Stimulated activated CD4-positive, alpha-beta T cell treated with anti-CD3 and anti-CD28 coated beads, Interleukin-12 subunit alpha, Interleukin-12 subunit beta, amount 100 ng/mL, for 24 hours (primary cell): ENCODE data around the gene CFAP299.

ENCODE experiments used
- DNase-seq, 2 experiments: peaks; one replicate each; pipeline ENCODE4 v3.0.0-alpha.2; 2020; ENCODE audit warnings: low read depth in 2 of 2

The CFAP299 gene

DNA sequence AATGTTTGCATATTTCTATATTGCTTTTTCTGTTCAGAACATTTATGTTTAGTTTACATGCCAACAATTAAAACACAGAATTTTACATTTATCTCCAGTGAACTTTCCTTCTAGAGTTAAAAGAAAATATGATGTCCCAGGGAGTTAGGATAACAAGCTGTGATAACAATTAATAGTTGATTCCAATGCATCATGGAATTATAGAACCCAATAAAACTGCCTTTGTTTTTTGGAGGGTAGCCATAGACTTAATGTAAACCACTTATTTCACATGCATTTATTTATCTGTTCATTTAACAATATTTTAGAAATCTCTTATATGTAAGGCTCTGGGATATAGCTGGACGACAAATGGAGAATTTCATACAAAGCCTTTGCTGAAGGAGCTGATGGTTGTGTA is 180.0 kb downstream of the CFAP299 start:
- no peak for DNase-seq

DNA sequence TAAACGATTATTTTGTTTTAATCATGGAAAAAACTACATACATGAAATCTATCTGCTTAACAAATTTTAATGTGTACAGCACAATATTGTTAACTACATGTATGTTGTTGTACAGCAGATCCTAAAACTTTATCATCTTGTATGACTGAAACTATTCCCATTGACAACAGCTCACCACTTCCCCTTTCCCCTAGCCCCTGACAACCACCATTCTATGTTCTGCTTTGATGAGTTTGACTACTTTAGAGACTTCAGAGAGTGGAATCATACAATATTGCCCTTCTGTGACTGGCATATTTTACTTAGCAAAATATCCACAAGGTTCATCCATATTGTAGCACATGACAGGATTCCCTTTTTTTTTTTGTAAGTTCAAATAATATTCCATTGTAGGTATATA is 185.9 kb downstream of the CFAP299 start:
- DNase-seq = no peak

DNA sequence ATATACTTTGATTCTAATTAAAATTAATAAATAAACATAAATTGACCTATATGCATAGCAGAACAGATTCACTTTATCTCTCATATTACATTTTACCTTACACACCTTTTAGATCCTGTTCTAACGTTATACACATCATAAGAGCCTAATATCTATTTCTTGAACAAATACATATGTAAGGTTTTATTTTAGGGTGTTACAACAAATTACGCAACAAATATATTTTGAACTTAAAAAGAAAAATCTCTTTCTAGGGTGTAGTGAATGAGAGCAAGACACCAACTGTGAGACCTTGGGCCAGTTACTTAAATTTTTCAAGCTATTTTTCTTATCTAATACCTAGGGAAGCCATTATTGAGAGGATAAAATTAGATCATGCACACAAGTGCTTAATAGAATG is 191.2 kb downstream of the CFAP299 start:
- DNase-seq = no peak

DNA sequence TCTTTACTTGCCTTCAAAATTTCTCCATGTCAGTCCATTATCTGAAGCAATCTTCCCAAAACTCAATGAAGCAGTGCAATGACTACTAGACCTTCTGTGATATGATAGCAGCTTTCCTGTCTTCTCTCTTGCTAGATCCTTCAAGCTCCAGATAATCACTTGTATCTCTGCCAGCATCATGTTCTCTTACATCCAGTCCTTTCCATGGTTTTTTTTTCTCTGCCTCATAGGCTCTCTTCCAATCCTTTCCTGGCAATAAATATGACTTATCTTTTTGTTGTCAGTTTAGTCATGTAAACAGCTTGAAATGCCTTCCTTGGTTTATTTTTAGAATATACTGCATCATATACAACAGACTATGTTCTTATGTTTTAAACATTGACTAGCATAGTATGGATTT is 193.5 kb downstream of the CFAP299 start:
- no peak for DNase-seq

DNA sequence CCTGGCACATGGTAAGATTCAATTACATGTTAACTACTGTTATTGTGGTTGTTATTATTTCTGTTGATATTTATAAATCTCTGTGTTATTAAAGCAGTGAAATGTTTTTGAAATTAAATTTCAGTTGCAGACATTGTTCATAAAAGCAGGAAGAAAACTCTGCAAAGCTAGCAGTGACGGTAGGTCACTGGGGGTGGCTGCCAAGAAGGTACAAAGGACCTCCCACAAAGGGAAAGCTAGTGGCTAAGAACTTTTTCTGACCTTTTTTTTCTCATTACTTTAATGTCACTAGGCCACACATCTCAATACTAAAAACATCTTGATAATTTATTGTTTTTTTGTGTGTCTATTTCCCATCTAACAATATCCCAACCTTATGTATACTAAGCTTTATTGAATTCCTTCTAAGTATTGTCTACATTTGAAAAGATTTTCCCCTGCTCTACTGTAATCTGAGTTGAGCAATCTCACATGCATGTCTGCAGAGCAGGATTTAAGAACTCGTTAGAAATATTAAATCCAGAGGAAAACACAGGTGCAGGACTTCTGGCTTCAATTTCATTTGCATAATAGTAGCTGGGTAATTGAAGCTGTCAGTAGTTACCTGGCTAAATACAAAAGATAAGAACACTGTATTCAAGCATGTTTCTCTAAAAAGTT is 197.3 kb downstream of the CFAP299 start:
- DNase-seq = no peak

DNA sequence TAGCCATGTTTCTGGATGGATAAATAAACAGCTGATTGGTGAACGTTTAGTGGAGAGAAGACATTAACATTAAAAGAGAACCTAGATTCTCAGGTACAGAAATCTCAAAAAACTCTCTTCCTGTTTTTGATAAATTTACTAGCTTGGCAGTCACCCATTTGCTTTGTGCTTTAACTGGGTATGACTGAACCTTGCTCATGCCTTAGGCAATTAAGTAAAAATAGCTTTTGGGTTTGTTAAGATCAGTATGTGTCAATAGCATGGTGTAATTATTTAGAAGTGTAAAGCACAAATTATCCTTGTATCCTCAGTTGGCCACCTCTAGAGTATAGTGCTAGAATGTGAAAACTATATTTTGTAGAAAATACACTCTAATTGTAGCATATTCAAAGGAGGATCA is 200.0 kb downstream of the CFAP299 start:
- DNase-seq = no peak

DNA sequence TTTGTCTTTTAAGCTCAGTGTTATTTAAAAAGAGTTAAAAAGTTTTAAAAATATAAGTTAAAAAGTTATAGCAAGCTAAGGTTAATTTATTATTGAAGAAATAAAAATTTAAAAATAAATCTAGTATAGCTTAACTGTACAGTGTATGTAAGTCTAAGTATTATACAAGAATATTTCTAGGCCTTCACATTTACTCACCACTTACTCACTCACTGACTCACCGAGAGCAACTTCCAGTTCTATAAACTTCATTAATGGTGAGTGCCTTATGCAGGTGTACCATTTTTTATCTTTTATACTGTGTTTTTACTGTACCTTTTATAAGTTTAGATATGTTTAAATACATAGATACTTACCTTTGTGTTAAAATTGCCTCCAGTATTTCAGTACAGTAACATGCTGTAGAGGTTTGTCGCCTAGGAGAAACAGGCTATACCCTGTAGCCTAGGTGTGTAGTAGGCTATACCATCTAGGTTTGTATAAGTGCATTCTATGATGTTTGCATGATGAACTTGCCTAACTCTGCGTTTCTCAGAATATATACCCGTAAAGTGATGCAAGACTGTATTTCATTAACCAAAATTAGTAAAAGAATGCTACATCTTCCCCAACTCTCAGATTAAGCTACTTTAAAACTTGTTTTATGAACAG is 202.9 kb downstream of the CFAP299 start:
- no peak for DNase-seq

DNA sequence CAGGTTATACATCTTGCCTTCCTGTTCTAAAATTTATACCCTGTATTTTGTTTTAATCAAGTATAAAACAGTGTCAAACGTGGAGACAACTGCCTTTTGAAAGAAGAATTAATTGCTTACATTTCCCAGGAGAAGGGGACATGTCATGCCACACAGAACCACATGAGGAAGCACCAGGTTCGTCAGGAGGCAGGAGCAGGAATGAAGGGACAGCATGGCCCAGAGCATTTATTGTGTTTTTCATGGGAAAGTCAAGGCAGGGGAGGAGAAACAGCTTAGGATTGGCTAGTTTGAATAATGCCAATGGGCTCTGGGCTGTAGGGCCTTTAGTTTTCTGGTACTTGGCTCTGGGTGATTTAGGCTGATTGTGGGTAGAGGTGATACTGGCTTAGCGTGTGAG is 203.7 kb downstream of the CFAP299 start:
- no peak for DNase-seq

DNA sequence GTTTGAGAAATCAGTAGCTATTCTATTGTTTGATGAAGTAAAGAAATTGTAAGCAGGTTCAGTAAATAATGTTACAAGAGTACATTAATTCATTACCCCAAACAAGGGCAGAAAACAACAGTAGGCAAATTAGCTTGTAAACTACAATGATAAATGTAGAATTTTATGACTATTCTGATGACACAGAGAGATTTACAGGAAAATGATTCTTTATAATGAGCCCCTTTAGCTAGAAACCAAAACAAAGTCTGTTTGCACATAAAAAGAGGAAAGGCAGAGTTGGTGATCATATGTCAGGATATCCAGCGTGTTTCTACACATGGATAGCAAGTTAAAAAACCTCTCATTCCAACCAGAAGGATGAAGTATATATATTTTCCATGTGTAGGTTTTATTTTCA is 204.8 kb downstream of the CFAP299 start:
- DNase-seq = no peak

DNA sequence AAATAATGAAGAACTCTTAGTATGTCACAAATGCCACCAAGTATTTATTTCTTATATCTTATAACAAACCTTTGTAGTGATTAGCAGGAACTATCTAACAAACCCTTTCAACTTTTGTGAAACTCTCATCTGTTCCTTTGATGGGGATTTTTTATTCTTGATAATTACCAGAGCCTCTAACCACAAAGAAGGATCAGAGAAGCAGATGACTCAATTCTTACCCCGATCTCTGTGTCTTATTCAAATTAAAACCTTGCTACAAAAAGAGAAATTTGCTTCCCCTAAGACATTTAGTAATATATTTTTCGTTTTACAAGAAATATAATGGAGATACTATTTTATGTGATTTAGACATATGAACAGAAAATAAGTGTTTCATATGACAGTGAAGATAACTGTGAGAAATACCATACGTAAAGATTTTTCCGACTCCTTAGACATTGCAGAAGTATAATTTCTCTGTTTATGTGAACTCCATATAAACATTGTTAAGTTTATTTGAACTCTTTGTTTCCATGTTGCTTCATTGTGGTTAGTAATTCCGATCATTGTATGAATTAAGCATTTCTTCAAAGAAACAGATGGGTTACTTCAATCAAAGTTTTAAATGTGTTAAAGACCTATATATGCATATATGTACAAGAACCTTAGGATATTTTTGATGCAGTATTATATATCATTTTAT is 205.4 kb downstream of the CFAP299 start:
- DNase-seq = no peak

DNA sequence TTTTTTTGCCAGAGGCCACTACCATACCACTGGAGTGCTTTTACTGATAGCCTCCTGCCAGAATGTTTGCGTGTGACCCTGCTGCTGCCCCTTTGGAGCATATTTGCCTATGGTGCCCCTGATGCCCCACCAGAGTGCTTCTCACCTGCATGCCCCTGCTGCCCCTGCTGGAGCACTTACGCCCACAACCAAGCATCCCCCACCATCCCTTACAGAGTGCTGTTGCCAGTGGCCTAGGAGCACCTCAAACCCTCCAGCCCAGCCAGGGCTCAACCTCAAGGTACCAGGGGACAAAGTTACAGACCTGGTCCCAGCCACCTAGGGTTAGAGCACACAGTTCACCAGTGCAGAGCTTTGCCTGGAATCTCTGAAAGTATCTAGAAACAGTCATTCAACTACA is 207.2 kb downstream of the CFAP299 start:
- DNase-seq = no peak

DNA sequence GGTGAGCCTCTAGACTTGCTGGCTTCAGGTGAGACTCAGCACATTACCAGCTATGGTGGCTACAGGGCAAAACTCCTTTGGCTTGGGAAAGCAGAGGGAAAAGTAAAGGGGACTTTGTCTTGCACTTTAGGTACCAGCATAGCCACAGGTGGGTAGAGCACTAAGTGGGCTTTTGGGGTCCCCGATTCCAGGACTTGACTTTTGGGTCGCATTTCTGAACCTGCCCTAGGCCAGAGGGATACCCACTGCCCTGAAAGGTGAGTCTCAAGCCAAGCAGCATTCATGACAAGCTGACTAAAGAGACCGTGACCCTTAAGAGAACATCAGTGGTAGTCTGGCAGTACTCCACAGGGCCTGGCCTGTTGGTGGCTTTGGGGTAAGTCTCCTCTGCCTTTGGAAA is 224.8 kb downstream of the CFAP299 start:
- no peak for DNase-seq

DNA sequence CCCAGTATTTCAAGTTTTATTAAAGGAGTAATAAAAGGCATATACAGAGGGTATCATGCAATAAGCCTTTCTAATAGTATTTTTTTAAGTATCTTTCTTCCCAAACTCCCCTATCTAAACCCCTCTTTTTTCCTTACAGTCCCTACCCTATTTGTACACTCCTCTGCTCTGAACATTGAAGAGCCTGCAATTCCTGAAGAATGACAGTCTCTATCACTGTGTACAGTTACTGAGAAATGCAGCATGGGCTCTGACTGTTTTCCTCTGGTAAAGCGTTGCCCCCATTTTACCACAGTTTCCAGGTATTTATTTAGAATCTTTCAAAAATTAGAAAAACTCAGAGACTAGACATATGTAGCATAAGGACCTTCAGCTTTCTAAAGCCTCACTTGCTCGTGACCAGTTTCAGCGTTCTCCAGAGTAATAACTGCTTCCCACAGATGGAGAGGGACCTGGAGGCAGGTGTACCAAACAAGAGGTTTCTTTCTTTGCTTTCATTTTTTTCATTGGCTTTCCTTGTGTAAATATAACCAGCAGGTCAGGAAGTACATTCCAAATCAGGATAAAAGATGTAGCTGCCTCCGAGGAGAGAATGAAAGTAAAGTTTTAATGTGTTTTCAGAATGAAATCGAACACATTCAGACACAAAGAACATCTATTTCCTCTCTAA is 230.8 kb downstream of the CFAP299 start:
- no peak for DNase-seq

DNA sequence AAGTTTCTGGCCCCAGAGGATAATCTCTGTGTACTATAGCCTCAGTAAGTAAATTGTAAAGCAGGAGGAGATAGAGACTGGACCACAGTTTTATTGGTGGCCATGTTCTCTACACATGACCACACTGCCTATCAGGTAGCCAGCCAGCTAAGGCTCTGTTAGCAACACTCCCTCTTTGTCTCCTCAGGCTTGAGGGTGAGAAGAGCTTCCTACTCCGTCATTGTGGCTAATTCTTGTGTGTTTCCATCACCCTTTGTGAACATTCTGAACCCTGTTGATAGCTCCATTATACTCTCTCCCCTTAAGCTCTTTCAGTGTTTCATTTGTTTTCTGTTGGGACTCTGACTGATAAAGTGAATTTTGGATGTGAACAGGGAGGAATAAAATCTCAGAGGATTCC is 233.4 kb downstream of the CFAP299 start:
- no peak for DNase-seq

DNA sequence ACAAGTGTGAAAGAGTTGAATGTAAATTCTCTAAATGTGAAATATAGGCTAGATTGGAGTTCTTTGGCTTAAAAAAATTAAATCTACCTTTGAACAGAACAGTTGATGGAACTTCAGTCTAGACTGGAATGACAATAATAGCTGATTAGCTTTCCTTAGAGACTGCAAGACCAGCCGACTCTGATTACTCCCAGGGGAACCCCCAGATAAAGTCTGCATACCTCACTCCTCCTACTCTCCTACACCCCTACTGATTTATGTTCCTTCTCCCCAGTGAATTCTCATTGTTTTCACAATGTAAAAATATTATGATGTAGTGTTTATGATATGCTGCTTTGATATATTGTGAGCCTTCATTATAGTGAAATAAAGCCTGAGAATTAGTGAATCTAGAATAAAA is 241.3 kb downstream of the CFAP299 start:
- DNase-seq = no peak

DNA sequence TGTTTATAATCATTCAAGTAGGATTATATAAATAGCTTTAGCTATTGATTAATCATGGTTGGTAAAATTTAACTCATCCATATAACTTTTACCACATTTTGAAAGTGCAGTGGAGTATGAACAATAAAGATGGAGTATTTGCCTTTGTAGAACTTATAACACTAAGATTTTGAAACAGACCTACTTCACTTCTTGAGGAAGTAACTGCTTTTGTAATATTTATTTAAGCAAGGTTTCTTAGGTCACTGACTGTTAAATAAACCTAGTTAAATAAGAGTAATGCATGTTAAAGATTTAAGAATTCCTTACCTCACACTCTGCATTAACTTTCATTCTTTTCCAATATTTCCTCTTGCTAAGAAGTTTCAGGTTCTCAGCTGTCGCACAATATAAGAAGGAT is 242.5 kb downstream of the CFAP299 start:
- no peak for DNase-seq

DNA sequence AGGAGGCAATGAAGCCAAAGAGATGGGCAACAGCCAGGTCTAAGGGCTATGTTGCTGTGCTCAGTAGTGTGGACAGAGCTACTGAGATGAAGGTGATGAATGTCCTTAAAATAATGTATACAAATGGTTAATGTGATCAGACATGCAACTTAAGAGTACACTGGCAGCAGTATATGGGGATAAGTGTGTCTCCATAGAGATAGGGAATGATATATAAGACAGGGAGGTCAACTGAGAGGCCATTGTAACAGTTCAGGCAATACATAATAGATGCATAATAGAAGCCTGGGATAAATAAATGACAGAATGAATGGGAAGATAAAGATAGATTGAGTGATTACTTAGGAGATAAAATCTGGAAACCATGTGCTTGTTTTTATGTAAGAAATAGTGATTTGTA is 250.0 kb downstream of the CFAP299 start:
- no peak for DNase-seq

DNA sequence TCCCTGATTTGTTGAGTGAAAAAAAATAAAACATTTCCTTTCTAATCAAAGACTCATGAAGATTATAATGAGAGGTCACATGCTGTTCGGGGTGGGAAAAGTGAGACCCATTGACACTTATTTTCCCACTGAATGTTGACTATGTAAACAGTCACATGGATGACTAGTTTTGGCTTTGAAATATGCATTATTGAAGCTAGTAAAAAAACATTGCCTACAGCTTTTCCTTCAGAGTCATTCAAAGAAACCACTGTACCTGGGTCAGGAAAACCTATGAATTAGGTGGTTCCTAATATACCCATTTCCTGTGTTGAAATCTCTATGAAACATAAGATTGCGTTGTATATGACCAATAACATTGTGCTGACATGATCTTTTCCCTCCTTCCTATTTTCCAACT is 251.2 kb downstream of the CFAP299 start:
- no peak for DNase-seq

DNA sequence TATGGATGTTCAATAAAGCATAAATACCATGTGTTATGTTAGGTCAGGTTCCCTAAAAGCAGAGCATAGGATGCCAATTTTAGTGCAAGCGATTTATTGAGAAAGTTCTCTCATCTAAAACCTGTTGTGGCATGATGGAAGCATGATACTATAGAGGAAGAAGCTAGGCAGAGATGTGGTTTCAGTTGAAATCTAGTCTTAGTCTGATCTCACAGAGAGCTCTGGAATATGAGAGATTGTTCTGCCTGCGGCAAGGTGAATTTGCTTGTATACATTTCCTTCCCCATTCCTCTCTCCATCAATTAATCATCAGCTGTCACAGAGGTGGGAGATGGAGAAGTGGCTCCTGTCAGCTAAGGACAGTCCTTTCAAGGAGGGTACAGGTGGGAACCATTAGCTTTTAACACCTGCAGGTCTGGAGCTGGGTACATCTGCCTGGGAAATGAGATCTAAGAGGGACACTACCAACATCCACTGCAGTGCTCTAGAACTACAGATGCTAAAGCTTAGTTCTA is 252.4 kb downstream of the CFAP299 start:
- DNase-seq = no peak

DNA sequence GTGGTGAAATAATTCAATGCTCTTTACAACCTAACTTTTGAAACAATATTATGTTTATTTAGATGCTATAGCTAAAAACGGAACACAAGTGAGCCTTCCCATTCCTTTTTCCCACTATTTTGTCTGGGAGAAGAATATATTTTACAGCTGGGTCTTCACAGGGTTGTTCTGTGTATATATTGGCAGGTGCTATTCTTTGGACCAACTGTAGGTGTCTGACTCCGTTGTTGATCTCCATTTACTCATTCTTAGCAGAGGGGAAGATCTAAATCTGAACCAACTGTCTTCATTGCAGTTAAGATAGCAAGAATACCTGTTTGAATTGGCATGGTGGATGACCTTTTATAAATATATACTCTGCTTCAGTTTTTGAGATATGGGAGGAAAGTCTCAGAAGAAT is 257.4 kb downstream of the CFAP299 start:
- no peak for DNase-seq

DNA sequence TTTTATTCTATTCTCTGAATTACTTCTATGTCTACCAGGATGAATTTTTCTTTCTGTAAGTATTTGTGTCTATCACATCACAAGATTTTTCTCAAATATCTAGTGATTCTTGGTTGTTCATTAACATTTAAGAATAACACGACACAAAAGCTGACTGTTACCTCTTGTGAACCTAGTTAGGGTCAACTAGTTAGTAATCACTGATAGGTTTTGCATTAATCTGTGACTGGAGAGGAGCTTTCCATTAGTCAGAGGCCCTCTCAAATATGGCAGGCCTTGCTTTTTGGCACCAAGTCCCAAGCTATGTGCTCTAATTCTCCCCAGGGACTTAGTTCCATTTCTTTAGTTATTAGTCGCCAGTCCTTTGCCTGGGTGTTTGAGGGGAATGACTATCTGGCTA is 259.2 kb downstream of the CFAP299 start:
- no peak for DNase-seq

DNA sequence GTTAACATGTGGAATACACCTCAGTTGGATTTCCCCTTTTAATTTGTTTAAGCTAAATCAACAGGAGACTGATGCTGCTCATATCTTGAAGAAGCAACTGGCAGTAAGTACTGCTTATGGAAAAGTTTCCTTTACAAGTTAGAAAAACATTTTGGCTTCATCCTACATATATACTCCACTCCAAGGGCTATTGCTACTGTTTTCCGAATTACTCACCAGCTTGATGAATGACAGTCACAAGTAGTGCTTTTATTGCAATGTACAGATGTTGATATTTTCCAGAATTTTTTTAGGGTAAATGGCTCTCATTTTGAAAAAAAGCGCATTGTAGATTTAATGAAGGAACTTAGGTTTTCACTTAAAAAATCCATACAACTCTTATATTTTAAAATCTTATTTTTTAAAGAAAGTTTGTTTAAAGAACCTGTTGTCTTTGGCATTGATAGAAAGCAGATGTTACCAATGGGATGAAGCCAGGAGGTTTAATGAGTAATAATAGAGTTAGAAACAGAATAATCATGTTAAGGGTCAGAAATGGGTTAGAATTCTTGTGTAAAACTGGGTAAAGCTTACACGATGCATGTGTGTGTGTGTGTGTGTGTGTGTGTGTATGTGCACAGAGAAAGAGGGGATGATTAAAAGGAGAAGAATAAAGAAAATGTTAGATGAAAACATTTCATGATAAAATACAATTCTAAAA is 272.9 kb downstream of the CFAP299 start:
- no peak for DNase-seq
